Esophagus squamous epithelium (tissue), 5 donors: Measurements from ENCODE around the gene SH2D3A. TPM values are rescaled to one million over a fixed set of nuclear protein-coding genes. Genes with fewer than 3 reads are reported as not detected.

Source experiments
- DNase-seq: peaks from one replicate; lab custom pipeline; 2025; lab: John Stamatoyannopoulos, UW
- H3K27ac ChIP-seq, 4 donors: fragments of 200-600 bp; sonication (generic); one replicate each; pipeline ENCODE4 v1.5.1; 2016 to 2019; ENCODE audit warnings: mild to moderate bottlenecking in 1 of 4
- H3K27me3 ChIP-seq, 4 donors: fragments of 200-600 bp; sonication (generic); 1 replicate in 3 of 4; 2 replicates in 1 of 4; pipeline versions ENCODE4 v1.5.1 to v1.6.0; 2017 to 2021; ENCODE audit warnings: antibody characterized with exemption in 1 of 4
- H3K36me3 ChIP-seq, 3 donors: fragments of 200-600 bp; sonication (generic); one replicate each; pipeline ENCODE4 v1.5.1; 2016 to 2019
- H3K4me1 ChIP-seq, 3 donors: fragments of 200-600 bp; sonication (generic); one replicate each; pipeline ENCODE4 v1.5.1; 2017 to 2019
- H3K4me3 ChIP-seq, 4 donors: fragments of 200-600 bp; sonication (generic); 1 replicate in 3 of 4; 2 replicates in 1 of 4; pipeline ENCODE4 v1.5.1; 2016 to 2019; ENCODE audit warnings: mild to moderate bottlenecking in 2 of 4, moderate library complexity in 1 of 4
- H3K9me3 ChIP-seq, 3 donors: fragments of 200-600 bp; sonication (generic); one replicate each; pipeline ENCODE4 v1.5.1; 2016 to 2019
- CTCF ChIP-seq, 6 experiments: fragments of 450-650 bp in 4 of 6; fragments of 200-600 bp in 2 of 6; sonication (generic) in 2 of 6; IDR thresholded peaks; one replicate each; pipeline ENCODE4 v1.5.1; 2016 to 2019; ENCODE audit warnings: antibody characterized with exemption in 6 of 6, mild to moderate bottlenecking in 4 of 6, moderate library complexity in 4 of 6
- POLR2A ChIP-seq, 4 donors: fragments of 450-650 bp; IDR thresholded peaks; one replicate each; pipeline ENCODE4 v1.6.1; 2017; ENCODE audit warnings: antibody characterized with exemption in 4 of 4, mild to moderate bottlenecking in 4 of 4, moderate library complexity in 3 of 4
- WGBS, 2 donors: methylation state at CpG; one replicate each; pipeline ENCODE4 v1.1.5; 2018; 5-methylcytosine and 5-hydroxymethylcytosine counted together
- intact Hi-C: fragments of 100-400 bp; cut with DNase I; formaldehyde crosslinking; loops from one replicate; pipeline ENCODE4 v1.15.0; 2022
- total RNA-seq, 4 donors: library from RNA; depleted of rRNA; stranded (reverse); fragments of >200 nt; gene quantifications; one replicate each; pipeline ENCODE4 v1.1.0, GENCODE V29; 2016
- donor health status: DM: yes; HTN: yes; CAD: no.

The SH2D3A gene
- total RNA-seq, 4 donors from 2014 or later = 17.3 to 52.1 (median 40.6) TPM

DNA sequence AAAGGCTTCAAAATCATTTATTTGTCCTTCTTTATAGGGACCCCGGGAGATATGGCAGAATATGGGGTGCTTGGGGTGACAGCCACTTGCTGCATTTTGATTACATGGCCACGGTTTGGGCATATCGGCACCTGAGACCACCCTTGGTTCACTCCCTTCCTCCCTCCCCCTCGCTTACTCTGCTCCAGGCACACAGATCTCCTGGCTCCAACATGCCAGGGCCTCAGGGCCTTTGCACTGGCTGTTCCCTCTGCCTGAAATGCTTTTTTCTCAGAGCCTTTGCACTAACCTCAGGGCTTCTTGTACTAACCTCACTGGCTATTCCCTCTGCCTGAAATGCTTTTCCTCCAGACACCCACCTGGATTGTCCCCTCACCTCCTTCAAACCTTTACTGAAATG lies 29.0 kb upstream of the SH2D3A start:
- no peak for TF ChIP-seq POLR2A (IDR thresholded peaks at IDR 0.05)
- no peak for TF ChIP-seq CTCF (IDR thresholded peaks at IDR 0.05)
- intact Hi-C loops = no loop called here
- peaks cover 5 to 15% (median 5%) of the 10 kb centered on the region in 3 donors for H3K4me1 ChIP-seq

GRCh38 chr19:6794686-6795431 lies 27.6 kb upstream of the SH2D3A start:
- H3K27me3 ChIP-seq = peaks cover 0 to 29% (median 0%) of the 10 kb centered on the region in 4 donors
- intact Hi-C loops = no loop called here
- 79 to 85% methylated on average over 13 of the region's 13 CpGs for WGBS, 2 donors

More for the DNA sequence above, 29.0 kb upstream of the SH2D3A start:
- DNase-seq = no peak
- 88 to 91% methylated on average over 3 to 4 of the region's 4 CpGs for WGBS, 2 donors
- Histone ChIP-seq H3K4me3 (no peak overlapping the region), H3K9me3 (peaks cover 0 to 7% (median 0%) of the 10 kb centered on the region in 3 donors), H3K27ac (no peak overlapping the region), H3K36me3 (no peaks in the 10 kb centered on the region), H3K27me3 (peaks cover 0 to 20% (median 0%) of the 10 kb centered on the region in 4 donors)

DNA sequence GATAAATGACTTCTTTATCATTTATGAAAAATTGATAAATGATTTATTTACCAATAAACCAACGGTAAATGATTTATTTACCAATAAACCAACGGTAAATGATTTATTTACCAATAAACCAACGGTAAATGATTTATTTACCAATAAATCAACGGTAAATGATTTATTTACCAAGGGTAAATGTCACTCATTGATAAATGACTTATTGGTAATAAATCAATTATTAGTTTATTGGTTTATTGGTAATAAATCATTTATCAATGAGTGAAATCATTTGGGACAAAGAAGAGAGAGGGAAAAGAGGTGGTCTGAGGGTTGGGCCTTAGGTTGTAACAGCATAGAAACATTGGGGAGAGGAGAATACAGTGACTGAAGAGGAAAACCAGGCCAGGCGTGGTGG lies 26.7 kb upstream of the SH2D3A start:
- intact Hi-C loops = no loop called here
- TF ChIP-seq CTCF (IDR thresholded peaks at IDR 0.05) = no peak
- TF ChIP-seq POLR2A (IDR thresholded peaks at IDR 0.05) = no peak
- no peaks in the 10 kb centered on the region for H3K36me3 ChIP-seq
- no peak overlapping the region for H3K27ac ChIP-seq
- 85% methylated on average over 5 of the region's 5 CpGs for WGBS, 2 donors
- peaks cover 0 to 29% (median 0%) of the 10 kb centered on the region in 4 donors for H3K27me3 ChIP-seq
- no peak for DNase-seq
- H3K4me1 ChIP-seq = peaks cover 0 to under 1% (median 0%) of the 10 kb centered on the region in 3 donors
- no peak overlapping the region for H3K4me3 ChIP-seq
- H3K9me3 ChIP-seq = peaks cover 0 to 7% (median 0%) of the 10 kb centered on the region in 3 donors

More at GRCh38 chr19:6794686-6795431, 27.6 kb upstream of the SH2D3A start:
- Histone ChIP-seq H3K4me1 (peaks cover 0 to under 1% (median 0%) of the 10 kb centered on the region in 3 donors), H3K36me3 (no peaks in the 10 kb centered on the region), H3K9me3 (peaks cover 0 to 7% (median 0%) of the 10 kb centered on the region in 3 donors), H3K4me3 (no peak overlapping the region), H3K27ac (no peak overlapping the region)
- TF ChIP-seq POLR2A (IDR thresholded peaks at IDR 0.05) = no peak
- TF ChIP-seq CTCF (IDR thresholded peaks at IDR 0.05) = no peak
- no peak for DNase-seq

DNA sequence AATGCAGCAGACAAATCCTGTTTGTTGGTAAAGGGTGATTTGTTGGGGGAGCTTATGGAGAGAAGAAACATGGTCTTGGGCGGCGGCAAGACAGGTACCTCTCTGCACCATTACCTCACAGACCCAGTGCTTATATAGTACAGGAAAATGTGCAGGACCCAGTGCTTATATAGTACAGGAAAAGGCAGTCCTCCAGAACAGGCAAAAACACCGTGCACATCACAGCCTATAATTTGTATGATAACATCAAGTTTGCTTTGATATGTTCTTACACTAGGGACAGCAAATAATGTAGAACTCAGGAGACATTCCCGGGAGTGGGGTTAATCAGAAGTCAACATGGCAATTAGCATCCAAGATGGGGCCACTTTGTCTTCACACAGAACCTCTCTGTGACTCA lies 26.2 kb upstream of the SH2D3A start:
- TF ChIP-seq CTCF (IDR thresholded peaks at IDR 0.05) (no peak), POLR2A (IDR thresholded peaks at IDR 0.05) (no peak)
- 78 to 84% methylated on average over 4 of the region's 4 CpGs for WGBS, 2 donors

DNA sequence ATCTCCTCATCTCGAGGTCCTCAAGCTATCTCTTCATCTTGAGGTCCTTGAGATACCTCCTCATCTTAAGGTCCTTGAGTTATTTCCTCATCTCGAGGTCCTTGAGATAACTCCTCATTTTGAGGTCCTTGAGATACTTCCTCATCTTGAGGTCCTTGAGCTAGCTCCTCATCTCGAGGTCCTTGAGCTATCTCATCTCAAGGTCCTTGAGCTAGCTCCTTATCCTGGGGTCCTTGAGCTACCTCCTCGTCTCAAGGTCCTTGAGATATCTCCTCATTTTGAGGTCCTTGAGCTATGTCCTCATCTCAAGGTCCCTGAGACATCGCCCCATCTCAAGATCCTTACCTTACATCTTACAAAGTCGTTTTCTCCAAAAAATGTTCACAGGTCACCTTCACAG lies 24.0 kb upstream of the SH2D3A start:
- intact Hi-C loops = no loop called here
- H3K4me3 ChIP-seq = no peak overlapping the region
- H3K9me3 ChIP-seq = peaks cover 0 to 7% (median 0%) of the 10 kb centered on the region in 3 donors
- peaks cover 0 to 6% (median 0%) of the 10 kb centered on the region in 3 donors for H3K4me1 ChIP-seq
- WGBS, 2 donors = 63 to 65% methylated on average over 6 of the region's 6 CpGs
- no peak for DNase-seq
- H3K27ac ChIP-seq = no peak overlapping the region
- H3K36me3 ChIP-seq = no peaks in the 10 kb centered on the region
- TF ChIP-seq POLR2A (IDR thresholded peaks at IDR 0.05) = no peak
- no peak for TF ChIP-seq CTCF (IDR thresholded peaks at IDR 0.05)
- peaks cover 0 to 20% (median 0%) of the 10 kb centered on the region in 4 donors for H3K27me3 ChIP-seq

More for the DNA sequence above, 26.2 kb upstream of the SH2D3A start:
- peaks cover 0 to 29% (median 0%) of the 10 kb centered on the region in 4 donors for H3K27me3 ChIP-seq
- DNase-seq = no peak
- H3K36me3 ChIP-seq = no peaks in the 10 kb centered on the region
- H3K27ac ChIP-seq = no peak overlapping the region
- peaks cover 0 to 6% (median 0%) of the 10 kb centered on the region in 3 donors for H3K4me1 ChIP-seq
- peaks cover 0 to 7% (median 0%) of the 10 kb centered on the region in 3 donors for H3K9me3 ChIP-seq
- intact Hi-C loops = no loop called here
- no peak overlapping the region for H3K4me3 ChIP-seq
